ENCODE results near the gene SEPTIN8. TPM values are rescaled to one million over a fixed set of nuclear protein-coding genes. Genes with fewer than 3 reads are reported as not detected.

Gene SEPTIN8
- total and polyA plus RNA-seq, 2 of the 13 experiments (the other 11 are each of a cell fraction or from before 2014, with no cell fraction given) = 41.4 to 49.9 TPM

DNA sequence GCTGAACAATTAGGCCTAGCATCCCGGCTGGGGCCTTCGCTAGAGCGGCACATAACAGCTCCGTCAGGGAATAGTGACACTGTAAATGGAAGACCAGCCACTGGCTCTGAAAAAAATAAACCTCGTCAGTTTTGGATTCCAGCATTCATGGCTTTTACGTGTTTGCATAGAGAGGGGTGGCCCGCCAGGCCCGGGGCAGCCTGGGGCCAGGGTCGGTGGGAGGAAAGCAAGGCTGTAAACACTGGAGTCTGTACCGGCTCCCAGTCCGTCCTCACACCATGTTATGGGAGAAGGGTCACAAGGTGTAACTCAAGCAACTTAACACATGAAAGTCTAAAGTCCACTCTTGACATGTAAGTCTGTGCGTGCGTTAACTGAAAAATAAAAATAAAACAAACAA lies 18.6 kb downstream of the SEPTIN8 start:
- no peak for DNase-seq (ENCODE audit: low spot score)
- ChIA-PET CTCF (ENCODE audit: low intra/inter-chr PET ratio, low total read pairs) (no interaction called here), POLR2A (no interaction called here)
- Histone ChIP-seq H3K4me2 (ENCODE audit: low read depth, low read length) (no peak overlapping the region), H4K20me1 (ENCODE audit: insufficient read depth, low read length) (no peaks in the 10 kb centered on the region), H3K36me3 (replicated peaks in 1 of 2; ENCODE audit: control insufficient read depth in 1 of 2, insufficient read depth in 2 of 2, low read length in 2 of 2) (peaks cover 14 to 49% of the 10 kb centered on the region in 2 experiments), H3K4me3 (replicated peaks in 1 of 3; ENCODE audit: insufficient read depth in 1 of 3, low read depth in 2 of 3, low read length in 3 of 3) (no peak overlapping the region), H3K27me3 (ENCODE audit: control insufficient read depth in 1 of 2, insufficient read depth in 2 of 2, low read length in 2 of 2) (no peaks in the 10 kb centered on the region), H2AFZ (ENCODE audit: low read length) (no peak overlapping the region), H3K4me1 (ENCODE audit: insufficient read depth, low read length) (no peaks in the 10 kb centered on the region), H3K27ac (ENCODE audit: extremely low read length, insufficient read depth, low read length) (no peak overlapping the region), H3K79me2 (ENCODE audit: insufficient read depth, low read length) (no peaks in the 10 kb centered on the region), H3K9me3 (ENCODE audit: low read length) (no peaks in the 10 kb centered on the region), H3K9ac (ENCODE audit: insufficient read depth, low read depth, low read length) (no peak overlapping the region)
- intact Hi-C loops (cut with micrococcal nuclease; ENCODE audit: unreplicated experiment) = no loop called here
- in situ Hi-C loops (cut with HindIII; ENCODE audit: extremely low pct_ligation_motif_present, low pct_unique_long_range_greater_than_20kb) = no loop called here
- no peak for FAIRE-seq
- WGBS (ENCODE audit: low lambda C conversion rate) = 94% methylated on average over 13 of the region's 13 CpGs
- no TSS peak for BruUV-seq (replicated peaks)
- ATAC-seq = no peak
- TF ChIP-seq MTA3 (CRISPR knock-in tag; IDR thresholded peaks at IDR 0.05) (no peak), SMAD3 (CRISPR knock-in tag; IDR thresholded peaks at IDR 0.05) (no peak), EEA1 (CRISPR knock-in tag; IDR thresholded peaks at IDR 0.05; ENCODE audit: borderline replicate concordance) (no peak), CEBPG (CRISPR knock-in tag; IDR thresholded peaks at IDR 0.05) (no peak), ZNF30 (CRISPR knock-in tag; IDR thresholded peaks at IDR 0.05) (no peak), SAFB2 (CRISPR knock-in tag; IDR thresholded peaks at IDR 0.05; ENCODE audit: borderline replicate concordance, low read depth) (no peak), CREM (IDR thresholded peaks at IDR 0.05) (no peak), CREM (CRISPR knock-in tag; IDR thresholded peaks at IDR 0.05) (no peak), TAF15 (IDR thresholded peaks at IDR 0.05; ENCODE audit: low read depth, low read length, poor library complexity, severe bottlenecking) (no peak), ZBTB7A (CRISPR knock-in tag; IDR thresholded peaks at IDR 0.05) (no peak), SYNCRIP (IDR thresholded peaks at IDR 0.05; ENCODE audit: insufficient read depth, low read depth, low read length) (no peak), NR2F1 (CRISPR knock-in tag; IDR thresholded peaks at IDR 0.05) (no peak), ATM (IDR thresholded peaks at IDR 0.05; ENCODE audit: borderline replicate concordance) (no peak)
- TF ChIP-seq, protein P1, sequence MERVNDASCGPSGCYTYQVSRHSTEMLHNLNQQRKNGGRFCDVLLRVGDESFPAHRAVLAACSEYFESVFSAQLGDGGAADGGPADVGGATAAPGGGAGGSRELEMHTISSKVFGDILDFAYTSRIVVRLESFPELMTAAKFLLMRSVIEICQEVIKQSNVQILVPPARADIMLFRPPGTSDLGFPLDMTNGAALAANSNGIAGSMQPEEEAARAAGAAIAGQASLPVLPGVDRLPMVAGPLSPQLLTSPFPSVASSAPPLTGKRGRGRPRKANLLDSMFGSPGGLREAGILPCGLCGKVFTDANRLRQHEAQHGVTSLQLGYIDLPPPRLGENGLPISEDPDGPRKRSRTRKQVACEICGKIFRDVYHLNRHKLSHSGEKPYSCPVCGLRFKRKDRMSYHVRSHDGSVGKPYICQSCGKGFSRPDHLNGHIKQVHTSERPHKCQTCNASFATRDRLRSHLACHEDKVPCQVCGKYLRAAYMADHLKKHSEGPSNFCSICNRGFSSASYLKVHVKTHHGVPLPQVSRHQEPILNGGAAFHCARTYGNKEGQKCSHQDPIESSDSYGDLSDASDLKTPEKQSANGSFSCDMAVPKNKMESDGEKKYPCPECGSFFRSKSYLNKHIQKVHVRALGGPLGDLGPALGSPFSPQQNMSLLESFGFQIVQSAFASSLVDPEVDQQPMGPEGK (CRISPR knock-in tag; IDR thresholded peaks at IDR 0.05) = no peak
- TF ChIP-seq, protein P2, sequence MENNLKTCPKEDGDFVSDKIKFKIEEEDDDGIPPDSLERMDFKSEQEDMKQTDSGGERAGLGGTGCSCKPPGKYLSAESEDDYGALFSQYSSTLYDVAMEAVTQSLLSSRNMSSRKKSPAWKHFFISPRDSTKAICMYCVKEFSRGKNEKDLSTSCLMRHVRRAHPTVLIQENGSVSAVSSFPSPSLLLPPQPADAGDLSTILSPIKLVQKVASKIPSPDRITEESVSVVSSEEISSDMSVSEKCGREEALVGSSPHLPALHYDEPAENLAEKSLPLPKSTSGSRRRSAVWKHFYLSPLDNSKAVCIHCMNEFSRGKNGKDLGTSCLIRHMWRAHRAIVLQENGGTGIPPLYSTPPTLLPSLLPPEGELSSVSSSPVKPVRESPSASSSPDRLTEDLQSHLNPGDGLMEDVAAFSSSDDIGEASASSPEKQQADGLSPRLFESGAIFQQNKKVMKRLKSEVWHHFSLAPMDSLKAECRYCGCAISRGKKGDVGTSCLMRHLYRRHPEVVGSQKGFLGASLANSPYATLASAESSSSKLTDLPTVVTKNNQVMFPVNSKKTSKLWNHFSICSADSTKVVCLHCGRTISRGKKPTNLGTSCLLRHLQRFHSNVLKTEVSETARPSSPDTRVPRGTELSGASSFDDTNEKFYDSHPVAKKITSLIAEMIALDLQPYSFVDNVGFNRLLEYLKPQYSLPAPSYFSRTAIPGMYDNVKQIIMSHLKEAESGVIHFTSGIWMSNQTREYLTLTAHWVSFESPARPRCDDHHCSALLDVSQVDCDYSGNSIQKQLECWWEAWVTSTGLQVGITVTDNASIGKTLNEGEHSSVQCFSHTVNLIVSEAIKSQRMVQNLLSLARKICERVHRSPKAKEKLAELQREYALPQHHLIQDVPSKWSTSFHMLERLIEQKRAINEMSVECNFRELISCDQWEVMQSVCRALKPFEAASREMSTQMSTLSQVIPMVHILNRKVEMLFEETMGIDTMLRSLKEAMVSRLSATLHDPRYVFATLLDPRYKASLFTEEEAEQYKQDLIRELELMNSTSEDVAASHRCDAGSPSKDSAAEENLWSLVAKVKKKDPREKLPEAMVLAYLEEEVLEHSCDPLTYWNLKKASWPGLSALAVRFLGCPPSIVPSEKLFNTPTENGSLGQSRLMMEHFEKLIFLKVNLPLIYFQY (CRISPR knock-in tag; IDR thresholded peaks at IDR 0.05; ENCODE audit: borderline replicate concordance) = no peak
- TF ChIP-seq, protein P3, sequence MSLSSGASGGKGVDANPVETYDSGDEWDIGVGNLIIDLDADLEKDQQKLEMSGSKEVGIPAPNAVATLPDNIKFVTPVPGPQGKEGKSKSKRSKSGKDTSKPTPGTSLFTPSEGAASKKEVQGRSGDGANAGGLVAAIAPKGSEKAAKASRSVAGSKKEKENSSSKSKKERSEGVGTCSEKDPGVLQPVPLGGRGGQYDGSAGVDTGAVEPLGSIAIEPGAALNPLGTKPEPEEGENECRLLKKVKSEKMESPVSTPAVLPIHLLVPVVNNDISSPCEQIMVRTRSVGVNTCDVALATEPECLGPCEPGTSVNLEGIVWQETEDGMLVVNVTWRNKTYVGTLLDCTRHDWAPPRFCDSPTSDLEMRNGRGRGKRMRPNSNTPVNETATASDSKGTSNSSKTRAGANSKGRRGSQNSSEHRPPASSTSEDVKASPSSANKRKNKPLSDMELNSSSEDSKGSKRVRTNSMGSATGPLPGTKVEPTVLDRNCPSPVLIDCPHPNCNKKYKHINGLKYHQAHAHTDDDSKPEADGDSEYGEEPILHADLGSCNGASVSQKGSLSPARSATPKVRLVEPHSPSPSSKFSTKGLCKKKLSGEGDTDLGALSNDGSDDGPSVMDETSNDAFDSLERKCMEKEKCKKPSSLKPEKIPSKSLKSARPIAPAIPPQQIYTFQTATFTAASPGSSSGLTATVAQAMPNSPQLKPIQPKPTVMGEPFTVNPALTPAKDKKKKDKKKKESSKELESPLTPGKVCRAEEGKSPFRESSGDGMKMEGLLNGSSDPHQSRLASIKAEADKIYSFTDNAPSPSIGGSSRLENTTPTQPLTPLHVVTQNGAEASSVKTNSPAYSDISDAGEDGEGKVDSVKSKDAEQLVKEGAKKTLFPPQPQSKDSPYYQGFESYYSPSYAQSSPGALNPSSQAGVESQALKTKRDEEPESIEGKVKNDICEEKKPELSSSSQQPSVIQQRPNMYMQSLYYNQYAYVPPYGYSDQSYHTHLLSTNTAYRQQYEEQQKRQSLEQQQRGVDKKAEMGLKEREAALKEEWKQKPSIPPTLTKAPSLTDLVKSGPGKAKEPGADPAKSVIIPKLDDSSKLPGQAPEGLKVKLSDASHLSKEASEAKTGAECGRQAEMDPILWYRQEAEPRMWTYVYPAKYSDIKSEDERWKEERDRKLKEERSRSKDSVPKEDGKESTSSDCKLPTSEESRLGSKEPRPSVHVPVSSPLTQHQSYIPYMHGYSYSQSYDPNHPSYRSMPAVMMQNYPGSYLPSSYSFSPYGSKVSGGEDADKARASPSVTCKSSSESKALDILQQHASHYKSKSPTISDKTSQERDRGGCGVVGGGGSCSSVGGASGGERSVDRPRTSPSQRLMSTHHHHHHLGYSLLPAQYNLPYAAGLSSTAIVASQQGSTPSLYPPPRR (CRISPR knock-in tag; IDR thresholded peaks at IDR 0.05; ENCODE audit: borderline replicate concordance) = no peak

Measured in HepG2 (cell line).